ENCODE measurements around the gene PBX3. TPM values are rescaled to one million over a fixed set of nuclear protein-coding genes. Genes with fewer than 3 reads are reported as not detected.
"Not testable (repeated sequence)": the region's sequence is repeated elsewhere in the genome, so short reads cannot be mapped to it uniquely, and the experiment has no call there.

The PBX3 gene
- total and polyA plus RNA-seq, 2 donors: 39.1 to 137 TPM

- Histone ChIP-seq H3K4me1 (ENCODE audit: insufficient read depth) (no peaks in the 10 kb centered on the region), H3K36me3 (ENCODE audit: insufficient read depth) (no peaks in the 10 kb centered on the region), H3K4me3 (ENCODE audit: low read depth, low read length) (no peak overlapping the region), H3K27ac (ENCODE audit: low read depth) (no peak overlapping the region)
- no peak for DNase-seq (ENCODE audit: extremely low spot score)
- WGBS: 95% methylated on average over 4 of the region's 4 CpGs
Observed at GRCh38 chr9:125774106-125774505, 26.9 kb downstream of the PBX3 start.

- 83% methylated on average over 4 of the region's 4 CpGs for WGBS
- not testable (repeated sequence) for H3K4me1 ChIP-seq (ENCODE audit: insufficient read depth); H3K4me3 ChIP-seq (ENCODE audit: low read depth, low read length); DNase-seq (ENCODE audit: extremely low spot score); H3K27ac ChIP-seq (ENCODE audit: low read depth); H3K36me3 ChIP-seq (ENCODE audit: insufficient read depth)
Observed at GRCh38 chr9:125776789-125777188, 29.6 kb downstream of the PBX3 start.

GRCh38 chr9:125778538-125779219 is 31.5 kb downstream of the PBX3 start:
- not testable (repeated sequence) for H3K4me1 ChIP-seq (ENCODE audit: insufficient read depth); H3K36me3 ChIP-seq (ENCODE audit: insufficient read depth); DNase-seq (ENCODE audit: extremely low spot score); H3K27ac ChIP-seq (ENCODE audit: low read depth); H3K4me3 ChIP-seq (ENCODE audit: low read depth, low read length)
- 96% methylated on average over 5 of the region's 6 CpGs for WGBS

GRCh38 chr9:125779220-125779565 is 32.0 kb downstream of the PBX3 start:
- H3K27ac ChIP-seq (ENCODE audit: low read depth); DNase-seq (ENCODE audit: extremely low spot score); H3K36me3 ChIP-seq (ENCODE audit: insufficient read depth); H3K4me1 ChIP-seq (ENCODE audit: insufficient read depth); H3K4me3 ChIP-seq (ENCODE audit: low read depth, low read length): not testable (repeated sequence)
- WGBS: 100% methylated on average over 1 of the region's 5 CpGs

GRCh38 chr9:125782718-125783117 is 35.5 kb downstream of the PBX3 start:
- no peak for DNase-seq (ENCODE audit: extremely low spot score)
- WGBS: 99% methylated on average over 2 of the region's 2 CpGs
- no peaks in the 10 kb centered on the region for H3K36me3 ChIP-seq (ENCODE audit: insufficient read depth)

DNA sequence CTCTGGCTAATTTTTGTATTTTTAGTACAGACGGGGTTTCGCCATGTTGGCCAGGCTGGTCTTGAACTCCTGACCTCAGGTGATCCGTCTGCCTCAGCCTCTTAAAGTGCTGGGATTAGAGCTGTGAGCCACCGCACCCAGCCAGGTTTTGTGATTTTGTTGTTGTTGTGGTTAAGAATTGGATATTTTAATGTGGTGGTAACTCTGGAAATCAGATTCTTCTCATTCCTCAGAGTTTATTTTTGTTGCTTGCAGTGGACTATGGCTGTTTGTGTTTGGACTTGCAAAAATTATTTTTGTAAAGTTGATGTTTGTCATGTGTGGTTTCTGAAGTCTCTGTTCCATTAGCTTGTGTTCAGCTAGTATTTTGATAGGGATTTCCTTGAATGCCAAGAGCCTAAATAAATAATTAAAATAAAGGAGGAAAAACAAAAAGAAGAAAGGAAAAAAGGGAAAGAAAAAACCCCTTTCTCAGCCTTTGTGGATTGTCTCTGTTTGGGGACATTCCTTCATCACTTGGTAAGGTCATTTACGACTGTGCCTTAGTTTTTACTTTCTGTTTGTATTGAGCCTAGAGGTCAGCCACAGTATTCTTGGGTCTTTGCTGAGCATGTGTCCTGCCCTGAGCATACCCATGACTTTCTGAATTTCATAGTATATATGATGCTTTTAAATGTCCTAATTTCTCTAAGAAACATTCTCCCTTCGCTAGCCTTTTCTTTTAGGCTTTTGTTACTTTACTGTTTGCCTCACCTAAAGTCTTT is 37.3 kb downstream of the PBX3 start:
- no peaks in the 10 kb centered on the region for H3K36me3 ChIP-seq (ENCODE audit: insufficient read depth)
- H3K4me1 ChIP-seq (ENCODE audit: insufficient read depth): no peaks in the 10 kb centered on the region
- H3K27ac ChIP-seq (ENCODE audit: low read depth): no peak overlapping the region
- 79% methylated on average over 6 of the region's 6 CpGs for WGBS
- no peak overlapping the region for H3K4me3 ChIP-seq (ENCODE audit: low read depth, low read length)
- DNase-seq (ENCODE audit: extremely low spot score): no peak

More at GRCh38 chr9:125782718-125783117, 35.5 kb downstream of the PBX3 start:
- H3K4me3 ChIP-seq (ENCODE audit: low read depth, low read length): no peak overlapping the region
- no peaks in the 10 kb centered on the region for H3K4me1 ChIP-seq (ENCODE audit: insufficient read depth)
- no peak overlapping the region for H3K27ac ChIP-seq (ENCODE audit: low read depth)

DNA sequence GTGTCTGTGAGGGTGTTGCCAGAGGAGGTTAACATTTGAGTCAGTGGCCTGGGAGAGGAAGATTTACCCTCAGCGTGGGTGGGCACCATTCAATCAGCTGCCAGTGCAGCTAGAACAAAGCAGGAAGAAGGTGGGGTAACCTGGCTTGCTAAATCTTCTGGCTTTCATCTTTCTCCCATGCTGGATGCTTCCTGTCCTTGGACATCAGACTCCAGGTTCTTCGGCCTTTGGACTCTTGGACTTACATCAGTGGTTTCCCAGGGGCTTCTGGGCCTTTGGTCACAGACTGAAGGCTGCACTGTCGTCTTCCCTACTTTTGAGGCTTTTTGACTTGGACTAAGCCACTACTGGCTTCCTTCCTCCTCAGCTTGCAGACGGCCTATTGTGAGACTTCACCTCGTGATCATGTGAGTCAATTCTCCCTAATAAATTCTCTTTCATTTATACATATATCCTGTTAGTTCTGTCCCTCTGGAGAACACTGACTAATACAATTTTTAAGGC is 38.1 kb downstream of the PBX3 start:
- no peak overlapping the region for H3K27ac ChIP-seq (ENCODE audit: low read depth)
- 72% methylated on average over 5 of the region's 5 CpGs for WGBS
- no peaks in the 10 kb centered on the region for H3K4me1 ChIP-seq (ENCODE audit: insufficient read depth)
- no peaks in the 10 kb centered on the region for H3K36me3 ChIP-seq (ENCODE audit: insufficient read depth)
- DNase-seq (ENCODE audit: extremely low spot score): no peak
- H3K4me3 ChIP-seq (ENCODE audit: low read depth, low read length): no peak overlapping the region

GRCh38 chr9:125787715-125788114 is 40.5 kb downstream of the PBX3 start:
- Histone ChIP-seq H3K4me3 (ENCODE audit: low read depth, low read length) (no peak overlapping the region), H3K27ac (ENCODE audit: low read depth) (no peak overlapping the region), H3K36me3 (ENCODE audit: insufficient read depth) (no peaks in the 10 kb centered on the region), H3K4me1 (ENCODE audit: insufficient read depth) (no peaks in the 10 kb centered on the region)
- no peak for DNase-seq (ENCODE audit: extremely low spot score)
- WGBS: 96% methylated on average over 1 of the region's 1 CpG

DNA sequence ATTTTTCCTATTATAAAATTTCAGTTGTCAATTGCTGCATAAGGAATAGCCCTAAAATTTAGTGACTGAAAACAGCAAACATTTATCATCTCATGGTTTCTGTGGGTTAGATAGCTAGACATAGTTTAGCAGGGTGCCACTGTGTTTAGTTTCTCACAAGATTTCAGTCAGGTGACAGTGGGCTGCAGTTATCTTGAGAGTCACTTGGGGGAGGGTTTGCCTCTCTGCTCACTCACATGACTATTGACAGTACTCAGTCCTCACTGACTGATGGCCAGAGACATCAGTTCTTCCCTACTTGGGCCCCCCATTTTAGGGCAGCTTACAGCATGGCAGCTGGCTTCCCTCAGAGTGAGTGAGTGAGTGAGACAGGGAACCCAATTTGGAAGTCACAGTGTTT is 42.0 kb downstream of the PBX3 start:
- no peak overlapping the region for H3K27ac ChIP-seq (ENCODE audit: low read depth)
- H3K4me1 ChIP-seq (ENCODE audit: insufficient read depth): no peaks in the 10 kb centered on the region
- no peaks in the 10 kb centered on the region for H3K36me3 ChIP-seq (ENCODE audit: insufficient read depth)
- no peak overlapping the region for H3K4me3 ChIP-seq (ENCODE audit: low read depth, low read length)
- no peak for DNase-seq (ENCODE audit: extremely low spot score)

GRCh38 chr9:125794708-125795107 is 47.5 kb downstream of the PBX3 start:
- Histone ChIP-seq H3K27ac (ENCODE audit: low read depth) (no peak overlapping the region), H3K4me1 (ENCODE audit: insufficient read depth) (no peaks in the 10 kb centered on the region), H3K4me3 (ENCODE audit: low read depth, low read length) (no peak overlapping the region), H3K36me3 (ENCODE audit: insufficient read depth) (no peaks in the 10 kb centered on the region)
- DNase-seq (ENCODE audit: extremely low spot score): no peak
- WGBS: 88% methylated on average over 2 of the region's 2 CpGs

DNA sequence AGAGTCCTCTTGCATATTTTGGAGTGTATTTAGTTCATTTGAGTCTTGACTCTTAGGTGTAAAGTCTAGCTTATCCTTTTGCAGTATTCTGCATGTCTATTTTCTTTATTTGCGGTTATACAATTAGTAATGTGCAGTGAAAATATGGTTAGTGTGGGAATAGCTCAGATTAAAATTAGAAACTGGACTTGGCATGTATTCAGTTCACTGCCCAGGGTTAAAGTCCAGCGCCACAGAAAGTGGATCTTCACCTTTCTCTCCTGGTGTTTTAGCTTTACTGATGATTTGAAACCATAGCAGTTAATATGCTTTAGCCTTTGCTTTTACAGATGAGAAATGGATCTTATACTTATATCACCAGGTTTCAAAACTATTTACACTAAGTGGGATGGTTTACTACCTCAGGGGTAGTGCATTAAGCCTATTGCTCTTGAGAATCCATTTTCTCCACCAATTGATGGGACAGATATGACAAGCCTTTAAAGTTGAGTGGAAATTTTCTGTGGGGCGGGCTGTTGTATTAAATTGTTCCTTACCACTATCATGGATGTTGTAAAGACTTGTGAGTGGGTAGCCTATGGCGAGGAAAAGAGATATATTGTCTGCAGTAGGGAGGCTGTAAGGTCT is 48.9 kb downstream of the PBX3 start:
- no peak for DNase-seq (ENCODE audit: extremely low spot score)
- Histone ChIP-seq H3K27ac (ENCODE audit: low read depth) (no peak overlapping the region), H3K36me3 (ENCODE audit: insufficient read depth) (no peaks in the 10 kb centered on the region), H3K4me3 (ENCODE audit: low read depth, low read length) (no peak overlapping the region), H3K4me1 (ENCODE audit: insufficient read depth) (no peaks in the 10 kb centered on the region)
- 96% methylated on average over 4 of the region's 4 CpGs for WGBS

GRCh38 chr9:125797930-125798329 is 50.8 kb downstream of the PBX3 start:
- 37% methylated on average over 2 of the region's 2 CpGs for WGBS
- no peak for DNase-seq (ENCODE audit: extremely low spot score)
- Histone ChIP-seq H3K4me1 (ENCODE audit: insufficient read depth) (no peaks in the 10 kb centered on the region), H3K36me3 (ENCODE audit: insufficient read depth) (no peaks in the 10 kb centered on the region), H3K4me3 (ENCODE audit: low read depth, low read length) (no peak overlapping the region), H3K27ac (ENCODE audit: low read depth) (no peak overlapping the region)

GRCh38 chr9:125803526-125803925 is 56.4 kb downstream of the PBX3 start:
- Histone ChIP-seq H3K4me3 (ENCODE audit: low read depth, low read length) (no peak overlapping the region), H3K36me3 (ENCODE audit: insufficient read depth) (no peaks in the 10 kb centered on the region), H3K27ac (ENCODE audit: low read depth) (no peak overlapping the region), H3K4me1 (ENCODE audit: insufficient read depth) (no peaks in the 10 kb centered on the region)
- 75% methylated on average over 2 of the region's 2 CpGs for WGBS
- no peak for DNase-seq (ENCODE audit: extremely low spot score)

DNA sequence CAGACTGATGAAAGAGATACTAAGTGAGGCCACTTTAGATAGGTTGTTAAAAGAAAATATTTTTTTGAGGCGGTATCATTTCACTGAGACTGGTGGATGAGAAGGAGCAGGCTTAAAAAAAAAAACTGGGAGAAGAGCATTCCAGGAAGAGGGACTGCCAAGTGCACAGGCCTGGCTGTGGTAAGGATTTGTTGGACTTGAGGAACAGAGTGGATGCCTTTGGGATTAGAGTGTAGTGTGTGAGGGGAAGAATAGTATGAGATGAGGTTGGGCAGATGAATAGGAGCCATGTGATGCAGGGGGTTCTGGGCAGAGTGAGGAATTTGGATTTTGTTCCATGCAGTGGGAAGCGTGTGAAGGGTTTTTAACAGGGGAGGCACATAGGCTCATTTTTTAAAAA is 57.9 kb downstream of the PBX3 start:
- Histone ChIP-seq H3K27ac (ENCODE audit: low read depth) (no peak overlapping the region), H3K4me3 (ENCODE audit: low read depth, low read length) (no peak overlapping the region), H3K4me1 (ENCODE audit: insufficient read depth) (no peaks in the 10 kb centered on the region), H3K36me3 (ENCODE audit: insufficient read depth) (no peaks in the 10 kb centered on the region)
- 48% methylated on average over 2 of the region's 2 CpGs for WGBS
- DNase-seq (ENCODE audit: extremely low spot score): no peak

All from urinary bladder (tissue), 4 donors.